HepG2 (cell line): ENCODE data around the gene ZNF644. TPM values are rescaled to one million over a fixed set of nuclear protein-coding genes. Genes with fewer than 3 reads are reported as not detected.

Experiments used
- AKNA ChIP-seq: sonication (generic); formaldehyde crosslinking; IDR thresholded peaks from 2 replicates; pipeline ENCODE4 v1.4.0; 2020; ENCODE audit warnings: missing genetic modification reagents, borderline replicate concordance
- BRCA1 ChIP-seq: sonication (generic); formaldehyde crosslinking; IDR thresholded peaks from 2 replicates; pipeline ENCODE4 v1.4.0; 2020; ENCODE audit warnings: missing genetic modification reagents
- DZIP1 ChIP-seq: sonication (generic); formaldehyde crosslinking; IDR thresholded peaks from 2 replicates; pipeline ENCODE4 v1.5.0; 2020; ENCODE audit warnings: mild to moderate bottlenecking, missing genetic modification reagents
- ELF4 ChIP-seq: sonication (generic); formaldehyde crosslinking; IDR thresholded peaks from 2 replicates; pipeline ENCODE4 v1.5.0; 2020; ENCODE audit warnings: missing genetic modification reagents, mild to moderate bottlenecking, moderate library complexity, borderline replicate concordance
- EP300 ChIP-seq, 3 experiments: sonication (generic) in 1 of 3; formaldehyde crosslinking in 1 of 3; IDR thresholded peaks; 2 replicates each; pipeline versions ENCODE4 v1.5.1 to v1.6.1; 2011 to 2020; ENCODE audit warnings: low read depth in 2 of 3, low read length in 2 of 3, borderline replicate concordance in 1 of 3, improper control_type of control experiment in 1 of 3, mild to moderate bottlenecking in 1 of 3, missing genetic modification reagents in 1 of 3, moderate library complexity in 1 of 3
- GFI1 ChIP-seq: sonication (generic); formaldehyde crosslinking; IDR thresholded peaks from 2 replicates; pipeline ENCODE4 v1.5.0; 2020; ENCODE audit warnings: missing genetic modification reagents, mild to moderate bottlenecking, borderline replicate concordance
- KMT2B ChIP-seq: IDR thresholded peaks from 2 replicates; pipeline ENCODE4 v1.6.1; 2016; ENCODE audit warnings: missing genetic modification reagents, missing compliant biosample characterization
- MEIS1 ChIP-seq: sonication (generic); formaldehyde crosslinking; IDR thresholded peaks from 2 replicates; pipeline ENCODE4 v1.9.0; 2021; ENCODE audit warnings: mild to moderate bottlenecking, missing genetic modification reagents, moderate library complexity, borderline replicate concordance
- MXI1 ChIP-seq: IDR thresholded peaks from 3 replicates; pipeline ENCODE4 v1.6.1; 2012; ENCODE audit warnings: low read depth, low read length, inconsistent platforms, borderline replicate concordance
- NCOA2 ChIP-seq: sonication (generic); formaldehyde crosslinking; IDR thresholded peaks from 2 replicates; pipeline ENCODE4 v1.8.0; 2022; ENCODE audit warnings: inconsistent platforms
- RFX5 ChIP-seq: IDR thresholded peaks from 2 replicates; pipeline ENCODE4 v1.6.1; 2011; ENCODE audit warnings: low read depth, low read length, improper control_type of control experiment
- STAT6 ChIP-seq: sonication (generic); formaldehyde crosslinking; IDR thresholded peaks from 2 replicates; pipeline ENCODE4 v1.4.0; 2020; ENCODE audit warnings: missing genetic modification reagents, mild to moderate bottlenecking, borderline replicate concordance
- TFAP4 ChIP-seq: sonication (generic); IDR thresholded peaks from 2 replicates; pipeline ENCODE4 v1.6.1; 2016; ENCODE audit warnings: low read depth, borderline replicate concordance
- TGIF2 ChIP-seq: IDR thresholded peaks from 2 replicates; pipeline ENCODE4 v1.6.1; 2016; ENCODE audit warnings: control low read depth, missing compliant biosample characterization
- ZNF276 ChIP-seq: sonication (generic); formaldehyde crosslinking; IDR thresholded peaks from 2 replicates; pipeline ENCODE4 v1.4.0; 2020; ENCODE audit warnings: mild to moderate bottlenecking, low read depth, missing genetic modification reagents
- ZNF678 ChIP-seq: sonication (generic); formaldehyde crosslinking; IDR thresholded peaks from 2 replicates; pipeline ENCODE4 v1.4.0; 2020; ENCODE audit warnings: mild to moderate bottlenecking, missing genetic modification reagents
- polyA plus RNA-seq, 8 experiments: library from polyadenylated mRNA; depleted of rRNA in 3 of 8; stranded (reverse) in 7 of 8; unstranded in 1 of 8; fragments of >200 nt; fragmentation: Illumina TruSeq in 4 of 8; extraction: Trizol in 4 of 8; gene quantifications; 2 replicates each; pipeline versions ENCODE4 v1.2.1 to v1.2.3, GENCODE V29; 2011 to 2016; ENCODE audit warnings: low read depth in 4 of 8, missing spikeins in 1 of 8, mixed read lengths in 1 of 8; ENCODE audit not compliant: insufficient read depth in 1 of 8
- total RNA-seq, 5 experiments: library from RNA; depleted of rRNA; stranded (reverse); fragments of >200 nt; fragmentation: Illumina TruSeq; extraction: Trizol; gene quantifications; 2 replicates each; pipeline ENCODE4 v1.2.3, GENCODE V29; 2016; ENCODE audit warnings: low read depth in 1 of 5

Gene ZNF644
- total and polyA plus RNA-seq, 2 of the 13 experiments (the other 11 are each of a cell fraction or from before 2014, with no cell fraction given), result 17.7 to 51.7 TPM

GRCh38 chr1:91026320-91026719, 4.5 kb upstream of the ZNF644 start (continued):
- TF ChIP-seq EP300 (IDR thresholded peaks at IDR 0.05; ENCODE audit: low read depth in 2 of 2, low read length in 2 of 2) (peak in 1 of 2 experiments; percentile 56; a peak in 1 of 4 replicates), EP300 (CRISPR knock-in tag; IDR thresholded peaks at IDR 0.05; ENCODE audit: borderline replicate concordance) (0 out of 2 replicates have a peak, but pooled peaks have one; percentile 22), GFI1 (CRISPR knock-in tag) (no peak), AKNA (CRISPR knock-in tag) (no peak), MXI1 (peak; percentile 17; the same call in 1 of the 3 replicates), ZNF678 (CRISPR knock-in tag) (no peak), MEIS1 (CRISPR knock-in tag) (no peak), ZNF276 (CRISPR knock-in tag) (no peak), KMT2B (CRISPR knock-in tag) (no peak), ELF4 (CRISPR knock-in tag) (no peak), TGIF2 (CRISPR knock-in tag) (0 out of 2 replicates have a peak, but pooled peaks have one; percentile 21), BRCA1 (CRISPR knock-in tag) (no peak), RFX5 (no peak), NCOA2 (peak; percentile 68), DZIP1 (no peak), STAT6 (CRISPR knock-in tag) (no peak), TFAP4 (no peak)
